Suprapubic skin (tissue), 4 donors: Measurements from ENCODE around the gene C11orf21. TPM values are rescaled to one million over a fixed set of nuclear protein-coding genes. Genes with fewer than 3 reads are reported as not detected.

ENCODE experiments used
- DNase-seq, 2 donors: peaks; one replicate each; pipeline ENCODE4 v3.0.0-alpha.2; 2019; ENCODE audit warnings: low spot score in 2 of 2
- H3K27ac ChIP-seq: fragments of 200-600 bp; sonication (generic); one replicate; pipeline ENCODE4 v1.5.1; 2019
- H3K27me3 ChIP-seq: fragments of 200-600 bp; sonication (generic); one replicate; pipeline ENCODE4 v1.5.1; 2019
- H3K36me3 ChIP-seq: fragments of 200-600 bp; sonication (generic); one replicate; pipeline ENCODE4 v1.5.1; 2019
- H3K4me1 ChIP-seq: fragments of 200-600 bp; sonication (generic); one replicate; pipeline ENCODE4 v1.5.1; 2019
- H3K4me3 ChIP-seq: fragments of 200-600 bp; sonication (generic); one replicate; pipeline ENCODE4 v1.5.1; 2019; ENCODE audit warnings: mild to moderate bottlenecking
- H3K9me3 ChIP-seq: fragments of 200-600 bp; sonication (generic); one replicate; pipeline ENCODE4 v1.5.1; 2019
- EP300 ChIP-seq: sonication (generic); formaldehyde crosslinking; IDR thresholded peaks from one replicate; pipeline ENCODE4 v1.6.1; 2017; ENCODE audit warnings: antibody characterized with exemption
- POLR2A ChIP-seq, 2 donors: fragments of 450-650 bp; IDR thresholded peaks; one replicate each; pipeline ENCODE4 v1.6.1; 2017; ENCODE audit warnings: antibody characterized with exemption in 2 of 2, mild to moderate bottlenecking in 2 of 2, moderate library complexity in 2 of 2
- POLR2AphosphoS5 ChIP-seq, 3 donors: sonication (generic); formaldehyde crosslinking; IDR thresholded peaks; one replicate each; pipeline ENCODE4 v1.6.1; 2017; ENCODE audit warnings: antibody characterized with exemption in 3 of 3
- WGBS: methylation state at CpG from one replicate; pipeline ENCODE4 v1.1.5; 2018; 5-methylcytosine and 5-hydroxymethylcytosine counted together
- total RNA-seq, 4 donors: library from RNA; depleted of rRNA; stranded (reverse); fragments of >200 nt; gene quantifications; one replicate each; pipeline ENCODE4 v1.1.0, GENCODE V29; 2016
- TF ChIP-seq, protein P1 (sequence below), 2 donors: fragments of 200-600 bp in 1 of 2; fragments of 450-650 bp in 1 of 2; sonication (generic) in 1 of 2; IDR thresholded peaks; one replicate each; pipeline ENCODE4 v1.5.1; 2016 to 2019; ENCODE audit warnings: antibody characterized with exemption in 2 of 2, mild to moderate bottlenecking in 1 of 2, moderate library complexity in 1 of 2

The C11orf21 gene
- total RNA-seq, 4 donors from 2014 or later, result 1.2 to 2.5 TPM; not detected in 2

- H3K27ac ChIP-seq, result no peak overlapping the region
- WGBS, result 94% methylated on average over 6 of the region's 6 CpGs
Measured at GRCh38 chr11:2251138-2251537, 50.6 kb downstream of the C11orf21 start.

GRCh38 chr11:2250485-2250884, 51.2 kb downstream of the C11orf21 start:
- no peak for DNase-seq
- no peaks in the 10 kb centered on the region for H3K36me3 ChIP-seq
- TF ChIP-seq POLR2AphosphoS5 (IDR thresholded peaks at IDR 0.05) (no peak), POLR2A (IDR thresholded peaks at IDR 0.05) (no peak)
- no peaks in the 10 kb centered on the region for H3K27me3 ChIP-seq
- no peak overlapping the region for H3K27ac ChIP-seq
- no peak overlapping the region for H3K4me3 ChIP-seq
- H3K9me3 ChIP-seq, result no peaks in the 10 kb centered on the region
- H3K4me1 ChIP-seq, result no peaks in the 10 kb centered on the region
- WGBS, result 59% methylated on average over 8 of the region's 8 CpGs

More at GRCh38 chr11:2251138-2251537, 50.6 kb downstream of the C11orf21 start:
- no peak overlapping the region for H3K4me3 ChIP-seq
- TF ChIP-seq EP300 (no peak), POLR2AphosphoS5 (IDR thresholded peaks at IDR 0.05) (no peak), POLR2A (IDR thresholded peaks at IDR 0.05) (no peak)
- TF ChIP-seq, protein P1, sequence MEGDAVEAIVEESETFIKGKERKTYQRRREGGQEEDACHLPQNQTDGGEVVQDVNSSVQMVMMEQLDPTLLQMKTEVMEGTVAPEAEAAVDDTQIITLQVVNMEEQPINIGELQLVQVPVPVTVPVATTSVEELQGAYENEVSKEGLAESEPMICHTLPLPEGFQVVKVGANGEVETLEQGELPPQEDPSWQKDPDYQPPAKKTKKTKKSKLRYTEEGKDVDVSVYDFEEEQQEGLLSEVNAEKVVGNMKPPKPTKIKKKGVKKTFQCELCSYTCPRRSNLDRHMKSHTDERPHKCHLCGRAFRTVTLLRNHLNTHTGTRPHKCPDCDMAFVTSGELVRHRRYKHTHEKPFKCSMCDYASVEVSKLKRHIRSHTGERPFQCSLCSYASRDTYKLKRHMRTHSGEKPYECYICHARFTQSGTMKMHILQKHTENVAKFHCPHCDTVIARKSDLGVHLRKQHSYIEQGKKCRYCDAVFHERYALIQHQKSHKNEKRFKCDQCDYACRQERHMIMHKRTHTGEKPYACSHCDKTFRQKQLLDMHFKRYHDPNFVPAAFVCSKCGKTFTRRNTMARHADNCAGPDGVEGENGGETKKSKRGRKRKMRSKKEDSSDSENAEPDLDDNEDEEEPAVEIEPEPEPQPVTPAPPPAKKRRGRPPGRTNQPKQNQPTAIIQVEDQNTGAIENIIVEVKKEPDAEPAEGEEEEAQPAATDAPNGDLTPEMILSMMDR (IDR thresholded peaks at IDR 0.05), result no peak
- no peaks in the 10 kb centered on the region for H3K27me3 ChIP-seq
- no peaks in the 10 kb centered on the region for H3K36me3 ChIP-seq
- DNase-seq, result no peak
- no peaks in the 10 kb centered on the region for H3K9me3 ChIP-seq
- H3K4me1 ChIP-seq, result peaks cover 4% of the 10 kb centered on the region

- TF ChIP-seq, protein P1 (IDR thresholded peaks at IDR 0.05), result no peak
- no peak for TF ChIP-seq EP300
- no peak for TF ChIP-seq POLR2AphosphoS5 (IDR thresholded peaks at IDR 0.05)
- no peak for TF ChIP-seq POLR2A (IDR thresholded peaks at IDR 0.05)
- Histone ChIP-seq H3K9me3 (no peaks in the 10 kb centered on the region), H3K4me1 (no peaks in the 10 kb centered on the region), H3K36me3 (no peaks in the 10 kb centered on the region), H3K4me3 (no peak overlapping the region), H3K27ac (no peak overlapping the region), H3K27me3 (no peaks in the 10 kb centered on the region)
- DNase-seq, result peak in 1 of 2 donors; percentile 75
- 86% methylated on average over 9 of the region's 9 CpGs for WGBS
Measured at GRCh38 chr11:2250041-2250440, 51.7 kb downstream of the C11orf21 start.

GRCh38 chr11:2249189-2249916, 52.4 kb downstream of the C11orf21 start:
- 93% methylated on average over 12 of the region's 20 CpGs for WGBS
- Histone ChIP-seq H3K27me3 (no peaks in the 10 kb centered on the region), H3K27ac (no peak overlapping the region), H3K4me3 (no peak overlapping the region), H3K4me1 (no peaks in the 10 kb centered on the region), H3K9me3 (no peaks in the 10 kb centered on the region), H3K36me3 (no peaks in the 10 kb centered on the region)
- TF ChIP-seq EP300 (no peak), POLR2AphosphoS5 (IDR thresholded peaks at IDR 0.05) (no peak), POLR2A (IDR thresholded peaks at IDR 0.05) (no peak)
- TF ChIP-seq, protein P1 (IDR thresholded peaks at IDR 0.05), result no peak
- DNase-seq, result peak in 1 of 2 donors; percentile 77

DNA sequence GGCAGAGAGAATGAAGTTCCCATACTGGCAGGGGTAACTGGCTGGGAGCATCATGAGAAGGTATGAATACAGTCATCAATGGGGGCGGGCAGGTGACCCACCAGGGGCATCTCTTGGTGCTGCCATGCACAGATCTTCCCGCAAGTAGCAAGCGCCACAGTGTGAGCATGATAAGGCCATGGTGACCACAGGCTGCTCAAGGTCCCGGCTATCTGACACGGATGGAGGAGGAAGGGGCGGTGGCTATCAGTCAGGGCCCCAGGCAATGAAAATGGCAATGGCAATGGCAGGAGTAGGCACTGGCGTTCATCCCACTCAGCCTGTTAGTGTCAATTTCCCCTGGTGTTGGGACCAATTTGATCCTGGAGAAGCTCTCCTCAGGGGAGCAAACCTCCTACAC, 53.0 kb downstream of the C11orf21 start:
- Histone ChIP-seq H3K4me1 (no peaks in the 10 kb centered on the region), H3K4me3 (no peak overlapping the region), H3K36me3 (no peaks in the 10 kb centered on the region), H3K27me3 (no peaks in the 10 kb centered on the region), H3K9me3 (no peaks in the 10 kb centered on the region), H3K27ac (no peak overlapping the region)
- TF ChIP-seq, protein P1 (IDR thresholded peaks at IDR 0.05), result no peak
- TF ChIP-seq POLR2AphosphoS5 (IDR thresholded peaks at IDR 0.05) (no peak), POLR2A (IDR thresholded peaks at IDR 0.05) (no peak), EP300 (no peak)
- DNase-seq, result no peak
- WGBS, result 84% methylated on average over 7 of the region's 7 CpGs
